Duodenal mucosa (tissue), 2 donors: ENCODE data around the gene CISD3.

ENCODE experiments used
- H3K27ac ChIP-seq: one replicate; pipeline ENCODE4 v1.7.0; 2013; ENCODE audit warnings: low read depth, low read length
- H3K27me3 ChIP-seq, 2 donors: one replicate each; pipeline ENCODE4 v1.7.0; 2013; ENCODE audit warnings: low read length in 2 of 2, control low read depth in 1 of 2; ENCODE audit not compliant: insufficient read depth in 2 of 2, control insufficient read depth in 1 of 2
- H3K36me3 ChIP-seq, 2 donors: one replicate each; pipeline ENCODE4 v1.7.0; 2013; ENCODE audit warnings: low read length in 2 of 2, control low read depth in 1 of 2; ENCODE audit not compliant: insufficient read depth in 2 of 2, control insufficient read depth in 1 of 2
- H3K4me1 ChIP-seq, 2 donors: one replicate each; pipeline ENCODE4 v1.7.0; 2013; ENCODE audit warnings: low read length in 2 of 2, control low read depth in 1 of 2; ENCODE audit not compliant: insufficient read depth in 2 of 2, control insufficient read depth in 1 of 2
- H3K4me3 ChIP-seq, 2 donors: one replicate each; pipeline ENCODE4 v1.7.0; 2013; ENCODE audit warnings: low read length in 2 of 2, low read depth in 1 of 2
- H3K9ac ChIP-seq, 2 donors: one replicate each; pipeline ENCODE4 v1.7.0; 2013; ENCODE audit warnings: low read length in 2 of 2, low read depth in 1 of 2
- H3K9me3 ChIP-seq, 2 donors: one replicate each; pipeline ENCODE4 v1.7.0; 2013; ENCODE audit warnings: low read length in 2 of 2, control low read depth in 1 of 2; ENCODE audit not compliant: control insufficient read depth in 1 of 2

The CISD3 gene

GRCh38 chr17:38729886-38730525, at the start of gene CISD3:
CISD3 (plus strand) TSS chr17:38730341; CDS start chr17:38730359, 18 bp downstream.
- no peaks in the 10 kb centered on the region for H3K27me3 ChIP-seq
- H3K9me3 ChIP-seq = no peaks in the 10 kb centered on the region
- H3K4me1 ChIP-seq = peaks cover 67 to 77% of the 10 kb centered on the region in 2 donors
- H3K4me3 ChIP-seq = peak within 1 kb of the TSS; percentile 97 to 98
- peak within 1 kb of the TSS; percentile 92 for H3K27ac ChIP-seq
- H3K36me3 ChIP-seq = peaks cover 3 to 17% of the 10 kb centered on the region in 2 donors
- H3K9ac ChIP-seq = peak within 1 kb of the TSS; percentile 99

GRCh38 chr17:38681096-38681495, 49.0 kb upstream of the CISD3 start:
- H3K9me3 ChIP-seq = no peaks in the 10 kb centered on the region
- H3K4me1 ChIP-seq = peaks cover 0 to 3% of the 10 kb centered on the region in 2 donors
- no peaks in the 10 kb centered on the region for H3K36me3 ChIP-seq
- H3K27me3 ChIP-seq = peaks cover 0 to under 1% of the 10 kb centered on the region in 2 donors
- H3K9ac ChIP-seq = no peak overlapping the region
- no peak overlapping the region for H3K4me3 ChIP-seq
- H3K27ac ChIP-seq = no peak overlapping the region

GRCh38 chr17:38685491-38685890, 44.6 kb upstream of the CISD3 start:
- Histone ChIP-seq H3K27ac (no peak overlapping the region), H3K9me3 (no peaks in the 10 kb centered on the region), H3K36me3 (no peaks in the 10 kb centered on the region), H3K4me3 (no peak overlapping the region), H3K9ac (no peak overlapping the region), H3K27me3 (no peaks in the 10 kb centered on the region), H3K4me1 (no peaks in the 10 kb centered on the region)

- no peak overlapping the region for H3K4me3 ChIP-seq
- H3K4me1 ChIP-seq = no peaks in the 10 kb centered on the region
- no peaks in the 10 kb centered on the region for H3K36me3 ChIP-seq
- no peaks in the 10 kb centered on the region for H3K27me3 ChIP-seq
- H3K9ac ChIP-seq = no peak overlapping the region
- H3K27ac ChIP-seq = no peak overlapping the region
- H3K9me3 ChIP-seq = no peaks in the 10 kb centered on the region
These were observed 42.9 kb upstream of the CISD3 start for GRCh38 chr17:38687286-38687685.

GRCh38 chr17:38690386-38690785, 39.8 kb upstream of the CISD3 start:
- Histone ChIP-seq H3K9ac (no peak overlapping the region), H3K9me3 (no peaks in the 10 kb centered on the region), H3K4me1 (peaks cover 6 to 13% of the 10 kb centered on the region in 2 donors), H3K4me3 (no peak overlapping the region), H3K27ac (no peak overlapping the region), H3K36me3 (no peaks in the 10 kb centered on the region), H3K27me3 (no peaks in the 10 kb centered on the region)

GRCh38 chr17:38691154-38691553, 39.0 kb upstream of the CISD3 start:
- no peak overlapping the region for H3K9ac ChIP-seq
- no peak overlapping the region for H3K4me3 ChIP-seq
- H3K4me1 ChIP-seq = peaks cover 6 to 13% of the 10 kb centered on the region in 2 donors
- no peaks in the 10 kb centered on the region for H3K36me3 ChIP-seq
- no peak overlapping the region for H3K27ac ChIP-seq
- H3K27me3 ChIP-seq = no peaks in the 10 kb centered on the region
- no peaks in the 10 kb centered on the region for H3K9me3 ChIP-seq

- H3K27me3 ChIP-seq = no peaks in the 10 kb centered on the region
- peaks cover 6 to 13% of the 10 kb centered on the region in 2 donors for H3K4me1 ChIP-seq
- H3K36me3 ChIP-seq = no peaks in the 10 kb centered on the region
- H3K9me3 ChIP-seq = no peaks in the 10 kb centered on the region
- H3K4me3 ChIP-seq = peak overlapping the region in 1 of 2 donors; percentile 9
- H3K9ac ChIP-seq = peak overlapping the region in 1 of 2 donors; percentile 15
- H3K27ac ChIP-seq = no peak overlapping the region
These were observed 36.3 kb upstream of the CISD3 start for GRCh38 chr17:38693700-38694329.

GRCh38 chr17:38697061-38697820, 32.9 kb upstream of the CISD3 start:
- no peak overlapping the region for H3K27ac ChIP-seq
- H3K4me1 ChIP-seq = peaks cover 16 to 22% of the 10 kb centered on the region in 2 donors
- no peaks in the 10 kb centered on the region for H3K36me3 ChIP-seq
- H3K4me3 ChIP-seq = no peak overlapping the region
- H3K9ac ChIP-seq = no peak overlapping the region
- H3K27me3 ChIP-seq = no peaks in the 10 kb centered on the region
- H3K9me3 ChIP-seq = no peaks in the 10 kb centered on the region

- no peak overlapping the region for H3K27ac ChIP-seq
- peaks cover 16 to 29% of the 10 kb centered on the region in 2 donors for H3K4me1 ChIP-seq
- H3K9me3 ChIP-seq = no peaks in the 10 kb centered on the region
- no peaks in the 10 kb centered on the region for H3K36me3 ChIP-seq
- no peak overlapping the region for H3K4me3 ChIP-seq
- H3K9ac ChIP-seq = no peak overlapping the region
- H3K27me3 ChIP-seq = no peaks in the 10 kb centered on the region
These were observed 31.4 kb upstream of the CISD3 start for GRCh38 chr17:38698760-38699159.
